Ovary (tissue), 3 donors: Measurements from ENCODE around the gene BEST3.

Experiments used
- POLR2A ChIP-seq: fragments of 450-650 bp; IDR thresholded peaks from one replicate; pipeline ENCODE4 v1.6.1; 2017; ENCODE audit warnings: antibody characterized with exemption, mild to moderate bottlenecking, moderate library complexity
- TF ChIP-seq, protein P1 (sequence below), 3 donors: fragments of 450-650 bp in 2 of 3; fragments of 200-600 bp in 1 of 3; IDR thresholded peaks; one replicate each; pipeline versions ENCODE4 v1.5.1 to v1.8.0; 2016 to 2022; ENCODE audit warnings: antibody characterized with exemption in 3 of 3, mild to moderate bottlenecking in 1 of 3
- donor health status: DM: no; HTN: no; CAD: no.

DNA sequence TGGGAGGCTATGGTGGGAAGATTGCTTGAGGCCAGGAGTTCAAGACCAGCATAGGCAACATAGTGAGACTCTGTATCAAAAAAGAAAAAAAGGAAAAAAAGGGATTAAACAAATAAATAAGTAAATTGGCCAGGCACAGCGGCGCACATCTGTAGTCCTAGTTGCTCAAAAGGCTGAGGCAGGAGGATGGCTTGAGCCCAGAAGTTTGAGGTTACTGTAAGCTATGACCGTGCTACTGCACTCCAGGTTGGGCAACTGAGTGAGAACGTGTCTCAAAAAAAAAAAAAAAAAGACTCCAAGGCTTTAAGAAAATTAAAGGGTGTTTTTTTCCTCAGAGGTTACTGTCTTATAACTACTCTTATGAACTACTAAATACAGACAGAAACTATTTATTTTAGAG, 11.7 kb downstream of the BEST3 start:
- TF ChIP-seq, protein P1, sequence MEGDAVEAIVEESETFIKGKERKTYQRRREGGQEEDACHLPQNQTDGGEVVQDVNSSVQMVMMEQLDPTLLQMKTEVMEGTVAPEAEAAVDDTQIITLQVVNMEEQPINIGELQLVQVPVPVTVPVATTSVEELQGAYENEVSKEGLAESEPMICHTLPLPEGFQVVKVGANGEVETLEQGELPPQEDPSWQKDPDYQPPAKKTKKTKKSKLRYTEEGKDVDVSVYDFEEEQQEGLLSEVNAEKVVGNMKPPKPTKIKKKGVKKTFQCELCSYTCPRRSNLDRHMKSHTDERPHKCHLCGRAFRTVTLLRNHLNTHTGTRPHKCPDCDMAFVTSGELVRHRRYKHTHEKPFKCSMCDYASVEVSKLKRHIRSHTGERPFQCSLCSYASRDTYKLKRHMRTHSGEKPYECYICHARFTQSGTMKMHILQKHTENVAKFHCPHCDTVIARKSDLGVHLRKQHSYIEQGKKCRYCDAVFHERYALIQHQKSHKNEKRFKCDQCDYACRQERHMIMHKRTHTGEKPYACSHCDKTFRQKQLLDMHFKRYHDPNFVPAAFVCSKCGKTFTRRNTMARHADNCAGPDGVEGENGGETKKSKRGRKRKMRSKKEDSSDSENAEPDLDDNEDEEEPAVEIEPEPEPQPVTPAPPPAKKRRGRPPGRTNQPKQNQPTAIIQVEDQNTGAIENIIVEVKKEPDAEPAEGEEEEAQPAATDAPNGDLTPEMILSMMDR (IDR thresholded peaks at IDR 0.05) = no peak
- no peak for TF ChIP-seq POLR2A
